ENCODE measurements around the gene SSNA1.

Gene SSNA1

GRCh38 chr9:137206602-137207001 lies 18.1 kb downstream of the SSNA1 start:
- H3K9ac ChIP-seq (ENCODE audit: low read depth, low read length) = peak overlapping the region; percentile 98
- no peak overlapping the region; the same call in 1 of the 2 replicates for H3K27ac ChIP-seq (ENCODE audit: low read length)
- TF ChIP-seq EZH2 (IDR thresholded peaks at IDR 0.05; ENCODE audit: borderline replicate concordance, low read depth, low read length, severe bottlenecking) = no peak
- TF ChIP-seq CTCF (IDR thresholded peaks at IDR 0.05; ENCODE audit: borderline replicate concordance, extremely low read depth, low read length, poor library complexity, severe bottlenecking) = no peak

DNA sequence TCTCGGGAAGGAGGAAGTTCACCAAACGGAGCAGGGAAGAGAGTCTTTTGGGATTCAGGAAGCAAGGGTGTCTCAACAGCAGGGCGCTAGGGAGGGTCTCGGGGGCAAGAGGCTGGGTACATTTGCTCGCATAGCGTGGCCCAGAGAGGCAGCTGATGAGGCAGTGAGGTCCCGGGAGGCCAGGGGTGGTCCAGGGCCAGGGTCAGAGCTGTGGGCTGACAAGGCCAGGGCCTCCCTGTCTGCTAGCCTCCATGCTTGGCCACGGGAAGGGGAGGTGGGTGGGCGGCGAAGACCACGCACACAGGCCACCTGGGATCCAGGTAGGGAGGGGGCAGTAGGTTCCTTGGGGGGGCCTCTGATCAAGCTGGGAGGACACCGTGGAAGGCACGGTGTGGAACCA lies 23.1 kb downstream of the SSNA1 start:
- Histone ChIP-seq H3K27ac (ENCODE audit: low read length) (no peak overlapping the region), H3K9me3 (ENCODE audit: insufficient read depth, low read length, severe bottlenecking) (no peaks in the 10 kb centered on the region), H3K9ac (ENCODE audit: low read depth, low read length) (no peak overlapping the region), H3K36me3 (ENCODE audit: insufficient read depth, low read length) (peaks cover 47% of the 10 kb centered on the region), H2AFZ (ENCODE audit: low read depth, low read length) (no peak overlapping the region), H4K20me1 (ENCODE audit: insufficient read depth, low read length) (peaks cover 8% of the 10 kb centered on the region; the same call in 1 of the 2 replicates), H3K4me1 (ENCODE audit: insufficient read depth, low read length) (peaks cover 12% of the 10 kb centered on the region), H3K27me3 (ENCODE audit: insufficient read depth, low read length, poor library complexity) (no peaks in the 10 kb centered on the region), H3K4me3 (ENCODE audit: low read depth in 1 of 2, low read length in 2 of 2) (no peak overlapping the region), H3K4me2 (ENCODE audit: insufficient read depth, low read length) (no peak overlapping the region), H3K79me2 (ENCODE audit: insufficient read depth, low read length) (peaks cover 13% of the 10 kb centered on the region)
- no peak for DNase-seq
- no peak; the same call in 2 of the 3 replicates for ATAC-seq (ENCODE audit: insufficient read depth, low read depth)
- TF ChIP-seq EZH2 (IDR thresholded peaks at IDR 0.05; ENCODE audit: borderline replicate concordance, low read depth, low read length, severe bottlenecking) = no peak

More at GRCh38 chr9:137206602-137207001, 18.1 kb downstream of the SSNA1 start:
- Histone ChIP-seq H3K4me3 (ENCODE audit: low read depth in 1 of 2, low read length in 2 of 2) (peak overlapping the region; percentile 99 to 100; a peak in 3 of 4 replicates), H3K36me3 (ENCODE audit: insufficient read depth, low read length) (peaks cover 36% of the 10 kb centered on the region), H3K27me3 (ENCODE audit: insufficient read depth, low read length, poor library complexity) (no peaks in the 10 kb centered on the region), H4K20me1 (ENCODE audit: insufficient read depth, low read length) (peaks cover 25% of the 10 kb centered on the region), H3K4me1 (ENCODE audit: insufficient read depth, low read length) (peaks cover 49% of the 10 kb centered on the region), H3K79me2 (ENCODE audit: insufficient read depth, low read length) (peaks cover 53% of the 10 kb centered on the region), H3K9me3 (ENCODE audit: insufficient read depth, low read length, severe bottlenecking) (no peaks in the 10 kb centered on the region), H2AFZ (ENCODE audit: low read depth, low read length) (no peak overlapping the region), H3K4me2 (ENCODE audit: insufficient read depth, low read length) (peak overlapping the region; percentile 99)
- ATAC-seq (ENCODE audit: insufficient read depth, low read depth) = no peak
- DNase-seq = no peak

GRCh38 chr9:137212520-137212919 lies 24.0 kb downstream of the SSNA1 start:
- H3K4me3 ChIP-seq (ENCODE audit: low read depth in 1 of 2, low read length in 2 of 2) = no peak overlapping the region
- no peak overlapping the region for H3K9ac ChIP-seq (ENCODE audit: low read depth, low read length)
- H3K36me3 ChIP-seq (ENCODE audit: insufficient read depth, low read length) = peaks cover 37% of the 10 kb centered on the region

More at GRCh38 chr9:137212520-137212919, 24.0 kb downstream of the SSNA1 start:
- H3K79me2 ChIP-seq (ENCODE audit: insufficient read depth, low read length) = peaks cover 3% of the 10 kb centered on the region
- TF ChIP-seq EZH2 (IDR thresholded peaks at IDR 0.05; ENCODE audit: borderline replicate concordance, low read depth, low read length, severe bottlenecking) (no peak), CTCF (IDR thresholded peaks at IDR 0.05; ENCODE audit: borderline replicate concordance, extremely low read depth, low read length, poor library complexity, severe bottlenecking) (peak; percentile 33)
- H4K20me1 ChIP-seq (ENCODE audit: insufficient read depth, low read length) = peaks cover 4% of the 10 kb centered on the region; the same call in 1 of the 2 replicates
- no peak overlapping the region for H3K4me2 ChIP-seq (ENCODE audit: insufficient read depth, low read length)
- H2AFZ ChIP-seq (ENCODE audit: low read depth, low read length) = no peak overlapping the region
- peaks cover 2% of the 10 kb centered on the region for H3K4me1 ChIP-seq (ENCODE audit: insufficient read depth, low read length)
- H3K9me3 ChIP-seq (ENCODE audit: insufficient read depth, low read length, severe bottlenecking) = no peaks in the 10 kb centered on the region
- ATAC-seq (ENCODE audit: insufficient read depth, low read depth) (peak; percentile 41; the same call in 1 of the 3 replicates), DNase-seq (no peak)
- H3K27me3 ChIP-seq (ENCODE audit: insufficient read depth, low read length, poor library complexity) = no peaks in the 10 kb centered on the region
- H3K27ac ChIP-seq (ENCODE audit: low read length) = no peak overlapping the region

Measured in DND-41 (cell line).